Activated CD4-positive, alpha-beta T cell treated with anti-CD3 and anti-CD28 coated beads for 4 hours (primary cell): ENCODE results near the gene DNTT.

ENCODE experiments used
- DNase-seq, 2 donors: peaks; one replicate each; pipeline ENCODE4 v3.0.0-alpha.2; 2020

Gene DNTT

GRCh38 chr10:96304230-96304629 is at the start of gene DNTT:
Gene DNTT (plus strand): TSS chr10:96304434. CDS start chr10:96304498, 64 bp downstream.
- no peak for DNase-seq

- no peak for DNase-seq
Observed at GRCh38 chr10:96254976-96255375, 49.3 kb upstream of the DNTT start.

- no peak for DNase-seq
Observed at GRCh38 chr10:96255549-96256333, 48.5 kb upstream of the DNTT start.

- DNase-seq = no peak
Observed at GRCh38 chr10:96257944-96258343, 46.3 kb upstream of the DNTT start.

- no peak for DNase-seq
Observed at GRCh38 chr10:96259150-96259549, 45.1 kb upstream of the DNTT start.

GRCh38 chr10:96260014-96260413 is 44.2 kb upstream of the DNTT start:
- no peak for DNase-seq

- no peak for DNase-seq
Observed at GRCh38 chr10:96261132-96261531, 43.1 kb upstream of the DNTT start.

- DNase-seq = no peak
Observed at GRCh38 chr10:96261930-96262329, 42.3 kb upstream of the DNTT start.

- DNase-seq = no peak
Observed at GRCh38 chr10:96263176-96263575, 41.1 kb upstream of the DNTT start.

GRCh38 chr10:96263669-96264068 is 40.6 kb upstream of the DNTT start:
- DNase-seq = no peak

- no peak for DNase-seq
Observed at GRCh38 chr10:96264938-96265337, 39.3 kb upstream of the DNTT start.

GRCh38 chr10:96266118-96266770 is 38.0 kb upstream of the DNTT start:
- DNase-seq = no peak

GRCh38 chr10:96267234-96267705 is 37.0 kb upstream of the DNTT start:
- DNase-seq = no peak

GRCh38 chr10:96268341-96268909 is 35.8 kb upstream of the DNTT start:
- DNase-seq = no peak

GRCh38 chr10:96269438-96270300 is 34.6 kb upstream of the DNTT start:
- DNase-seq = no peak

GRCh38 chr10:96270571-96270970 is 33.7 kb upstream of the DNTT start:
- no peak for DNase-seq

GRCh38 chr10:96271016-96271815 is 33.0 kb upstream of the DNTT start, which contains the start of gene BLNK:
Gene BLNK (minus strand): TSS chr10:96271569. CDS start chr10:96271398, 171 bp downstream.
- DNase-seq = no peak

- no peak for DNase-seq
Observed at GRCh38 chr10:96272316-96273280, 31.6 kb upstream of the DNTT start.

- no peak for DNase-seq
Observed at GRCh38 chr10:96275685-96276418, 28.4 kb upstream of the DNTT start.

GRCh38 chr10:96276426-96276825 is 27.8 kb upstream of the DNTT start:
- DNase-seq = no peak
